Smooth muscle cell (in vitro differentiated cells): ENCODE results near the gene B3GNT9. TPM values are rescaled to one million over a fixed set of nuclear protein-coding genes. Genes with fewer than 3 reads are reported as not detected.

Source experiments
- DNase-seq: peaks from one replicate; lab custom pipeline; 2025; ENCODE audit not compliant: unreplicated experiment; lab: John Stamatoyannopoulos, UW
- H2AFZ ChIP-seq: fragments of 200-600 bp; sonication (generic); 2 replicates; pipeline ENCODE4 v1.6.0; 2016; ENCODE audit warnings: antibody characterized with exemption, low read depth, mild to moderate bottlenecking
- H3F3A ChIP-seq: fragments of 200-600 bp; sonication (generic); 2 replicates; pipeline ENCODE4 v1.6.0; 2017; ENCODE audit warnings: antibody characterized with exemption, low read depth
- H3K27ac ChIP-seq: fragments of 200-600 bp; sonication (generic); 2 replicates; pipeline ENCODE4 v1.5.1; 2016; ENCODE audit warnings: low read depth, mild to moderate bottlenecking
- H3K27me3 ChIP-seq: fragments of 200-600 bp; sonication (generic); 2 replicates; pipeline ENCODE4 v1.6.1; 2016; ENCODE audit warnings: low read depth, mild to moderate bottlenecking
- H3K36me3 ChIP-seq: fragments of 200-600 bp; sonication (generic); 2 replicates; pipeline ENCODE4 v1.5.1; 2016; ENCODE audit warnings: low read depth
- H3K4me1 ChIP-seq: fragments of 200-600 bp; sonication (generic); 2 replicates; pipeline ENCODE4 v1.5.1; 2016; ENCODE audit warnings: low read depth
- H3K4me2 ChIP-seq: fragments of 200-600 bp; sonication (generic); 2 replicates; pipeline ENCODE4 v1.6.0; 2016; ENCODE audit warnings: mild to moderate bottlenecking
- H3K4me3 ChIP-seq: fragments of 200-600 bp; sonication (generic); 2 replicates; pipeline ENCODE4 v1.5.1; 2016; ENCODE audit warnings: mild to moderate bottlenecking
- H3K79me2 ChIP-seq: fragments of 200-600 bp; sonication (generic); 2 replicates; pipeline ENCODE4 v1.6.0; 2016; ENCODE audit warnings: low read depth, mild to moderate bottlenecking
- H3K9ac ChIP-seq: fragments of 200-600 bp; sonication (generic); 2 replicates; pipeline ENCODE4 v1.6.0; 2016; ENCODE audit warnings: low read depth
- H3K9me3 ChIP-seq: fragments of 200-600 bp; sonication (generic); replicated peaks from 2 replicates; pipeline ENCODE4 v1.5.1; 2016; ENCODE audit warnings: low read depth
- H4K20me1 ChIP-seq: fragments of 200-600 bp; sonication (generic); 2 replicates; pipeline ENCODE4 v1.6.0; 2016; ENCODE audit warnings: low read depth
- WGBS: methylation state at CpG from one replicate; pipeline ENCODE4 v1.1.7; 2016; ENCODE audit warnings: low lambda C conversion rate; 5-methylcytosine and 5-hydroxymethylcytosine counted together
- polyA plus RNA-seq: library from polyadenylated mRNA; unstranded; fragments of >200 nt; fragmentation: Nextera tagmentation; extraction: Ambion mirVana; gene quantifications from 2 replicates; pipeline ENCODE4 v1.2.1, GENCODE V29; 2016
- total RNA-seq: library from RNA; depleted of rRNA; stranded (reverse); fragments of >200 nt; gene quantifications from 2 replicates; pipeline ENCODE4 v1.2.3, GENCODE V29; 2014
- TF ChIP-seq, protein P1 (sequence below): fragments of 200-600 bp; sonication (generic); IDR thresholded peaks from 2 replicates; pipeline ENCODE4 v1.5.1; 2017; ENCODE audit warnings: borderline replicate concordance, mild to moderate bottlenecking, antibody characterized with exemption; ENCODE audit not compliant: insufficient read depth, poor library complexity, severe bottlenecking

B3GNT9 gene
- total and polyA plus RNA-seq, 2 experiments from 2014 or later: 29.9 to 39.3 TPM

DNA sequence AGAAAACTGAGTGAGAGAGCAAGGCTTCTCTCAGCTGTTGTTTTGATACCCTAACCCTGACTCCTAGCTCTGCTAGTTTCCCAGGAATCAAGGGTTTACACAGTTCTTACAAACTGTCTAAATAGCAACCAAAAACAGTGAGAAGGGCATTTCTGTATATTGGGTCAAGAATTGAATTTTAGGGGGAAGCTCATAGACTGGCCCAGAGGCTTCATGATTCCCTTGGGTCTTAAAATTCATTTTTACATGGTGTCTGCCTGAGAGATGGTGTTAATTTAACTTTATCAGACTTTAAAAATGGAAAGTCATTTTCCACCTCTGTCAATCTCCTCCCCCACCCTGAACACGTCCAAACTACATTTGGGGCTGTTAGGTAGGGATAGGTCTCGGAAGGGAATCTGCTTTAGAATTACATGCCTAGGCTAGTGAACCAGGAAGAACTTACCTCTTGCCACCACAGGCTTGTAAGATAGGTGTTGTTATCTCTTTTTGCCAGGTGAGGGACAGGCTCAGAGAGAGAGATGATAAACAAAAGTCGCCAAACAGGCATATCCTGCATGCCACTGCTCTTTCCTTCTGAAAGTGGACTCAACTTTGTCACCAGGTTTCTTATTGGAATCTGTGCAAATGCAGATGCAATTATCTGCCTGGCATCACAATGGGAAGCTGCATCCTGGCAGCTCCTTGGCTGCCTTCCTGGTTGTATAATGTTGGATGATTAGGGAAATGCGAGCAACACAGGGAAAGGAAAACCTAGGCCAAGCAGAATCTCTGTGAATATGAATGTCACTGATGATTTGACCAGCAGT lies 38.0 kb downstream of the B3GNT9 start:
- DNase-seq: no peak
- H3F3A ChIP-seq: peaks cover 11% of the 10 kb centered on the region
- no peaks in the 10 kb centered on the region for H3K9me3 ChIP-seq
- H4K20me1 ChIP-seq: peaks cover 4% of the 10 kb centered on the region
- H3K27ac ChIP-seq: no peak overlapping the region
- H3K9ac ChIP-seq: no peak overlapping the region
- no peak overlapping the region for H2AFZ ChIP-seq
- no peak overlapping the region for H3K4me2 ChIP-seq
- no peaks in the 10 kb centered on the region for H3K27me3 ChIP-seq
- H3K4me3 ChIP-seq: no peak overlapping the region
- H3K79me2 ChIP-seq: peaks cover 62% of the 10 kb centered on the region
- TF ChIP-seq, protein P1, sequence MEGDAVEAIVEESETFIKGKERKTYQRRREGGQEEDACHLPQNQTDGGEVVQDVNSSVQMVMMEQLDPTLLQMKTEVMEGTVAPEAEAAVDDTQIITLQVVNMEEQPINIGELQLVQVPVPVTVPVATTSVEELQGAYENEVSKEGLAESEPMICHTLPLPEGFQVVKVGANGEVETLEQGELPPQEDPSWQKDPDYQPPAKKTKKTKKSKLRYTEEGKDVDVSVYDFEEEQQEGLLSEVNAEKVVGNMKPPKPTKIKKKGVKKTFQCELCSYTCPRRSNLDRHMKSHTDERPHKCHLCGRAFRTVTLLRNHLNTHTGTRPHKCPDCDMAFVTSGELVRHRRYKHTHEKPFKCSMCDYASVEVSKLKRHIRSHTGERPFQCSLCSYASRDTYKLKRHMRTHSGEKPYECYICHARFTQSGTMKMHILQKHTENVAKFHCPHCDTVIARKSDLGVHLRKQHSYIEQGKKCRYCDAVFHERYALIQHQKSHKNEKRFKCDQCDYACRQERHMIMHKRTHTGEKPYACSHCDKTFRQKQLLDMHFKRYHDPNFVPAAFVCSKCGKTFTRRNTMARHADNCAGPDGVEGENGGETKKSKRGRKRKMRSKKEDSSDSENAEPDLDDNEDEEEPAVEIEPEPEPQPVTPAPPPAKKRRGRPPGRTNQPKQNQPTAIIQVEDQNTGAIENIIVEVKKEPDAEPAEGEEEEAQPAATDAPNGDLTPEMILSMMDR: no peak
- no peaks in the 10 kb centered on the region for H3K36me3 ChIP-seq
- 82% methylated on average over 4 of the region's 4 CpGs for WGBS
- H3K4me1 ChIP-seq: peaks cover 19% of the 10 kb centered on the region

DNA sequence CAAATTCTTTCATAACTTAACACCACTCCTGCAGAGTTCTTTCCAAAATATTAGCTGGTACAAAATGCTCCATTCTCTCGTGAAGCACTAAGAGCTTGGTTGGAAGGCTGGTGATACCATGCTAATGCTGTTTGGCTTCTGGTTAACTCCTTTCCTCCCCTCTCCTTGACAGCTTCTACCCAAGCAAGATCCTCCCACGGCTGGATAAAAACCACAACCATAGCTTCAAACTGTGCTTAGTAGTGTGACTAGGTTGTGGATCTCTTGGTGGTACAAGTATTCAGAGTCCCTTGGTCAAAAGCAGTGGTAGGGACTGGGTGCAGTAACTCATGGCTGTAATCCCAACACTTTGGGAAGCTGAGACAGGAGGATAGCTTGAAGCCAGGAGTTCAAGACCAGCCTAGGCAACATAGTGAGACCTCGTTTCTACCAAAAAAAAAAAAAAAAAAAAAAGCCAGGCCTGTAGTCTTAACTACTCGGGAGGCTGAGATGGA lies 38.8 kb downstream of the B3GNT9 start:
- H3K36me3 ChIP-seq: no peaks in the 10 kb centered on the region
- no peak overlapping the region for H3K27ac ChIP-seq
- DNase-seq: no peak
- 92% methylated on average over 4 of the region's 4 CpGs for WGBS
- H3K27me3 ChIP-seq: no peaks in the 10 kb centered on the region
- H3K9me3 ChIP-seq: no peaks in the 10 kb centered on the region
- H4K20me1 ChIP-seq: peaks cover 4% of the 10 kb centered on the region
- no peak overlapping the region for H3K4me3 ChIP-seq
- H3K4me1 ChIP-seq: peaks cover 19% of the 10 kb centered on the region
- H3K79me2 ChIP-seq: peaks cover 55% of the 10 kb centered on the region
- H2AFZ ChIP-seq: no peak overlapping the region
- H3K9ac ChIP-seq: no peak overlapping the region
- no peak overlapping the region for H3K4me2 ChIP-seq
- peaks cover 11% of the 10 kb centered on the region for H3F3A ChIP-seq
- TF ChIP-seq, protein P1: no peak

DNA sequence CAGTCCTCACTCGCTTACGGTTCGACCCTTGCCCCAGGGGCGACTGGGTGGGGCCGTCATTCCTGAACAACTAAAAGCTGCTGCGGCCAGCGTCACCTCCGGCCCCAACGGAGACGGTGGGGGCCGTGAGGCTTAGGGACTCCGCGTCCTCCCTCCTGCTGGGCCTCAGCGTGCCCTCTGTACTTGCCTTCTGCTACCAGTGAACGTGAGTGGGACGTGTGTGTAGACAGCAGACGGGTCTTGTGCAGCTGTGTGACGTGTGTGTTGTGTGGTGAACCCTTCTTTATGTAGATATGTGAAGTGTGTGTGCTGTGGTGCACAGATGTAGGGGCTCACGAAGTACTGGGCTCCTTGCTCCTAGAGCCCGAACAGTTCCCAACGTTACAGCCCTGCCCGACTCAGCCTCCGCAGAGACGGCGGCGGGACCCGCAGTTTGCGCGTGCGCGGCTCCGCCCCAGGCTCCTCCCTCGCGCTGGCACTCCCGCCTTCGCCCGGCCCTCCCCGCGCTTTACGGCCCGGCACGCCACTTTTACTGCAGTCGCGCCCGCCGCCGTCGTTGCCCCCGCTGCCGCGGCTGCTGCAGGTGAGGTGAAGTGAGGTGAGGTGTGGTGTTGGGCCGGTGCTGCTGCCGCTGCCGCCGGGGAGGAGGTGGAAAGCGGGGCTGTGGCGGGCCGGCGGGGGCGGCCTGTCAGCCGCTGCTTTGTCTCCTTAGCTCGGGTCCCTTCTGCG lies 41.2 kb downstream of the B3GNT9 start, which contains the start of gene PHAF1:
Gene PHAF1, plus strand, starts transcription at position 535 of the 729 bp plus-strand sequence. CDS start 235 bp downstream, outside the sequence.
- Histone ChIP-seq H4K20me1 (no peaks in the 10 kb centered on the region), H3K27ac (peak within 1 kb of the TSS; percentile 63), H3K4me2 (peak within 1 kb of the TSS; percentile 93), H3K27me3 (no peaks in the 10 kb centered on the region), H3K4me3 (peak within 1 kb of the TSS; percentile 81), H3K36me3 (no peaks in the 10 kb centered on the region), H3F3A (peaks cover 3% of the 10 kb centered on the region), H2AFZ (peak within 1 kb of the TSS; percentile 68), H3K4me1 (peaks cover 14% of the 10 kb centered on the region), H3K9ac (peak within 1 kb of the TSS; percentile 72), H3K9me3 (no peaks in the 10 kb centered on the region), H3K79me2 (peaks cover 39% of the 10 kb centered on the region)
- TF ChIP-seq, protein P1: no peak
- peak; percentile 80 for DNase-seq
- 1% methylated on average over 60 of the region's 63 CpGs for WGBS
